GM12878 (cell line): ENCODE data around the gene CYB5D1.

Experiments used
- NR2C2 ChIP-seq: IDR thresholded peaks from 2 replicates; pipeline ENCODE4 v1.6.1; 2011; ENCODE audit warnings: borderline replicate concordance, low read depth; ENCODE audit not compliant: control insufficient read depth, insufficient read length
- POLR2A ChIP-seq: IDR thresholded peaks from 2 replicates; pipeline ENCODE4 v1.6.1; 2011; ENCODE audit warnings: low read depth, mild to moderate bottlenecking, low read length
- RAD51 ChIP-seq: fragments of 450-650 bp; IDR thresholded peaks from 2 replicates; pipeline ENCODE4 v1.6.1; 2016; ENCODE audit warnings: moderate library complexity, mild to moderate bottlenecking, inconsistent platforms
- RELA ChIP-seq: fragments of 450-650 bp; IDR thresholded peaks from 2 replicates; pipeline ENCODE4 v1.8.0; 2014; ENCODE audit warnings: borderline replicate concordance; ENCODE audit not compliant: partially characterized antibody
- YY1 ChIP-seq: IDR thresholded peaks from 2 replicates; pipeline ENCODE4 v1.6.1; 2011; ENCODE audit warnings: low read depth, mild to moderate bottlenecking, low read length

- TF ChIP-seq NR2C2 (no peak), YY1 (peak; percentile 94), RAD51 (no peak), RELA (no peak), POLR2A (peak; percentile 76)
Observed at GRCh38 chr17:7856811-7857712, 741 bp upstream of the CYB5D1 start, which contains the start of gene NAA38.
